ENCODE data around the gene LLGL2.

- no peak for TF ChIP-seq CTCF (IDR thresholded peaks at IDR 0.05)
- TF ChIP-seq POLR2A (IDR thresholded peaks at IDR 0.05), result no peak
- no peak for TF ChIP-seq POLR2AphosphoS5 (IDR thresholded peaks at IDR 0.05)
Measured at GRCh38 chr17:75592348-75593020, 67.0 kb downstream of the LLGL2 start.
